CD14-positive monocyte (primary cell): Measurements from ENCODE around the gene EIF4E1B. TPM values are rescaled to one million over a fixed set of nuclear protein-coding genes. Genes with fewer than 3 reads are reported as not detected.

Source experiments
- DNase-seq, 3 donors: peaks; one replicate each; pipeline ENCODE4 v3.0.0-alpha.2; 2011 to 2022
- H2AFZ ChIP-seq: 2 replicates; pipeline ENCODE4 v1.6.0; 2012; ENCODE audit warnings: mild to moderate bottlenecking, low read depth, low read length, inconsistent platforms; ENCODE audit not compliant: insufficient read depth, poor library complexity, severe bottlenecking
- H3K27ac ChIP-seq, 2 donors: 1 replicate in 1 of 2; 2 replicates in 1 of 2; pipeline ENCODE4 v1.5.1; 2012 to 2013; ENCODE audit warnings: low read length in 2 of 2, control low read depth in 1 of 2, inconsistent platforms in 1 of 2, low read depth in 1 of 2, mild to moderate bottlenecking in 1 of 2
- H3K27me3 ChIP-seq, 2 donors: one replicate each; pipeline versions ENCODE4 v1.6.0 to v1.6.1; 2011 to 2013; ENCODE audit warnings: low read length in 2 of 2; ENCODE audit not compliant: control insufficient read depth in 2 of 2, insufficient read depth in 2 of 2
- H3K36me3 ChIP-seq, 2 donors: replicated peaks in 1 of 2; 1 replicate in 1 of 2; 2 replicates in 1 of 2; pipeline versions ENCODE4 v1.5.1 to v1.6.1; 2012 to 2013; ENCODE audit warnings: low read length in 2 of 2, control low read depth in 1 of 2, inconsistent platforms in 1 of 2, mild to moderate bottlenecking in 1 of 2; ENCODE audit not compliant: insufficient read depth in 2 of 2, control insufficient read depth in 1 of 2
- H3K4me1 ChIP-seq, 2 donors: 1 replicate in 1 of 2; 2 replicates in 1 of 2; pipeline versions ENCODE4 v1.5.1 to v1.6.1; 2012 to 2013; ENCODE audit warnings: low read length in 2 of 2, control low read depth in 1 of 2, inconsistent platforms in 1 of 2, mild to moderate bottlenecking in 1 of 2, moderate library complexity in 1 of 2; ENCODE audit not compliant: insufficient read depth in 2 of 2, control insufficient read depth in 1 of 2
- H3K4me2 ChIP-seq: replicated peaks from 2 replicates; pipeline ENCODE3; 2012; ENCODE audit warnings: low read length, moderate library complexity, mild to moderate bottlenecking; ENCODE audit not compliant: poor library complexity, severe bottlenecking; ENCODE audit errors: extremely low read depth
- H3K4me3 ChIP-seq, 3 experiments: fragments of 200-600 bp in 1 of 3; sonication (generic) in 1 of 3; replicated peaks in 1 of 3; 1 replicate in 2 of 3; 2 replicates in 1 of 3; pipeline ENCODE4 v1.5.1; 2011 to 2013; ENCODE audit warnings: low read length in 3 of 3, mild to moderate bottlenecking in 3 of 3, control low read depth in 2 of 3, low read depth in 2 of 3, inconsistent platforms in 1 of 3, moderate library complexity in 1 of 3
- H3K79me2 ChIP-seq: 2 replicates; pipeline ENCODE4 v1.6.0; 2012; ENCODE audit warnings: mild to moderate bottlenecking, control low read depth, inconsistent platforms, low read length, moderate library complexity; ENCODE audit not compliant: insufficient read depth
- H3K9ac ChIP-seq: 2 replicates; pipeline ENCODE4 v1.6.0; 2017; ENCODE audit warnings: low read length, mild to moderate bottlenecking; ENCODE audit not compliant: insufficient read depth, poor library complexity, severe bottlenecking
- H3K9me3 ChIP-seq, 2 donors: replicated peaks in 1 of 2; 1 replicate in 1 of 2; 2 replicates in 1 of 2; pipeline versions ENCODE4 v1.5.1 to v1.6.1; 2012 to 2013; ENCODE audit warnings: low read length in 2 of 2, control low read depth in 1 of 2; ENCODE audit not compliant: control insufficient read depth in 1 of 2, insufficient read depth in 1 of 2
- H4K20me1 ChIP-seq: 2 replicates; pipeline ENCODE4 v1.6.0; 2012; ENCODE audit warnings: mild to moderate bottlenecking, low read length, control low read depth, moderate library complexity; ENCODE audit not compliant: insufficient read depth
- H3K27ac Mint-ChIP-seq, 7 donors: one replicate each; pipeline ENCODE4 v1.8.0; 2020; ENCODE audit warnings: mild to moderate bottlenecking in 7 of 7, mixed read lengths in 7 of 7, moderate library complexity in 6 of 7, inconsistent platforms in 2 of 7
- H3K27me3 Mint-ChIP-seq, 3 donors: one replicate each; pipeline ENCODE4 v1.8.0; 2021 to 2022; ENCODE audit warnings: low read depth in 3 of 3, mild to moderate bottlenecking in 3 of 3, mixed read lengths in 3 of 3, moderate library complexity in 3 of 3, inconsistent platforms in 1 of 3
- H3K36me3 Mint-ChIP-seq, 2 donors: one replicate each; pipeline ENCODE4 v1.8.0; 2020; ENCODE audit warnings: mixed read lengths in 2 of 2, inconsistent platforms in 1 of 2, mild to moderate bottlenecking in 1 of 2
- H3K4me1 Mint-ChIP-seq: one replicate; pipeline ENCODE4 v1.8.0; 2020; ENCODE audit warnings: mild to moderate bottlenecking, mixed read lengths
- H3K4me3 Mint-ChIP-seq, 2 donors: one replicate each; pipeline ENCODE4 v1.8.0; 2020; ENCODE audit warnings: mild to moderate bottlenecking in 2 of 2, mixed read lengths in 2 of 2, moderate library complexity in 1 of 2
- H3K9me3 Mint-ChIP-seq, 7 donors: one replicate each; pipeline ENCODE4 v1.8.0; 2020 to 2022; ENCODE audit warnings: mixed read lengths in 7 of 7, mild to moderate bottlenecking in 6 of 7, moderate library complexity in 6 of 7, inconsistent platforms in 2 of 7
- CTCF ChIP-seq: fragments of 200-600 bp; IDR thresholded peaks from one replicate; pipeline ENCODE4 v1.8.0; 2022; ENCODE audit warnings: antibody characterized with exemption, mild to moderate bottlenecking
- WGBS: methylation state at CpG from one replicate; pipeline ENCODE4 v1.1.5; 2013; ENCODE audit warnings: missing lambda C conversion rate; ENCODE audit not compliant: insufficient coverage; 5-methylcytosine and 5-hydroxymethylcytosine counted together
- intact Hi-C, 2 donors: fragments of 100-400 bp; cut with micrococcal nuclease; formaldehyde crosslinking; loops; one replicate each; pipeline versions ENCODE4 v1.15.0 to v1.15.1; 2023
- polyA plus RNA-seq, 3 donors: library from polyadenylated mRNA; depleted of rRNA in 1 of 3; unstranded in 2 of 3; stranded (reverse) in 1 of 3; fragments of 300-500 nt in 2 of 3; fragments of >200 nt in 1 of 3; fragmentation: Illumina TruSeq in 2 of 3; gene quantifications; 1 replicate in 2 of 3; 2 replicates in 1 of 3; pipeline ENCODE4 v1.2.3, GENCODE V29; 2012 to 2021

Gene EIF4E1B
- polyA plus RNA-seq, 3 donors: not detected

DNA sequence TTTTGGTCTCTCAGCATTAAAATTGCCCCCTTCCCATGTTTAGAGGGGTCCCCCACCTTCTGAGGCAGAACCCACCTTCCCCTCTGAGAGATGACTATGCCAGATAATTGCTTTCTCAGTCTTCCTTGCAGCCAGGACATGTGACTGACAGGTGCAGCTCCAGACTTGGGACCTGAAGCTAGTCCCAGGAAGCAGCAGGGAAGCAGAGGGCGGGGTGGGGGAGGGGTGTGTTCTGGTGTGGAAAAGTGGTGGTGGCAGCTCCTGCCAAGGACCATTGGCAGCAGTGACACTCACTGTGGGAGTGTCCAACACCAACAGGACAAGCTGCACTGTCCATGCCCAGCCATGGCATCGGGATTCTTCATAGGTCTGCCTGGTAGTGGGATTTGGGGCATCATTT, 2.3 kb downstream of the EIF4E1B start:
- Histone ChIP-seq H3K36me3 (no peaks in the 10 kb centered on the region), H3K79me2 (no peaks in the 10 kb centered on the region), H3K9me3 (peaks cover 0 to 9% of the 10 kb centered on the region in 2 donors), H3K4me1 (peaks cover 0 to 5% of the 10 kb centered on the region in 2 donors), H3K27me3 (peaks cover 41 to 65% of the 10 kb centered on the region in 2 donors), H3K27ac (no peak overlapping the region), H2AFZ (no peak overlapping the region), H4K20me1 (no peaks in the 10 kb centered on the region), H3K9ac (no peak overlapping the region), H3K4me2 (no peak overlapping the region), H3K4me3 (no peak overlapping the region)
- peaks cover 0 to 4% of the 10 kb centered on the region in 2 donors for H3K36me3 Mint-ChIP-seq
- no peak for TF ChIP-seq CTCF
- peaks cover 66 to 83% (median 69%) of the 10 kb centered on the region in 3 donors for H3K27me3 Mint-ChIP-seq
- intact Hi-C loops: no loop called here
- H3K4me1 Mint-ChIP-seq: peaks cover 11% of the 10 kb centered on the region
- H3K4me3 Mint-ChIP-seq: peak overlapping the region in 1 of 2 donors; percentile 44
- WGBS: 72% methylated on average over 2 of the region's 2 CpGs
- H3K27ac Mint-ChIP-seq: peak overlapping the region in 1 of 7 donors; percentile 26
- DNase-seq: no peak
- peaks cover 0 to 17% (median 6%) of the 10 kb centered on the region in 7 donors for H3K9me3 Mint-ChIP-seq

- H3K4me1 ChIP-seq: peaks cover 0 to 5% of the 10 kb centered on the region in 2 donors
- H3K9ac ChIP-seq: no peak overlapping the region
- no peak overlapping the region for H3K27ac ChIP-seq
- Mint-ChIP-seq H3K4me1 (peaks cover 11% of the 10 kb centered on the region), H3K9me3 (peaks cover 0 to 17% (median 6%) of the 10 kb centered on the region in 7 donors), H3K36me3 (peaks cover 0 to 4% of the 10 kb centered on the region in 2 donors), H3K4me3 (peak overlapping the region in 1 of 2 donors; percentile 29), H3K27ac (no peak overlapping the region), H3K27me3 (peaks cover 58 to 74% (median 61%) of the 10 kb centered on the region in 3 donors)
- H3K27me3 ChIP-seq: peaks cover 37 to 56% of the 10 kb centered on the region in 2 donors
- no peaks in the 10 kb centered on the region for H3K36me3 ChIP-seq
- intact Hi-C loops: no loop called here
- no peak for DNase-seq
- no peaks in the 10 kb centered on the region for H3K79me2 ChIP-seq
- no peaks in the 10 kb centered on the region for H4K20me1 ChIP-seq
- H3K4me3 ChIP-seq: no peak overlapping the region
- H3K9me3 ChIP-seq: peaks cover 0 to 9% of the 10 kb centered on the region in 2 donors
- H2AFZ ChIP-seq: no peak overlapping the region
- H3K4me2 ChIP-seq: no peak overlapping the region
- no peak for TF ChIP-seq CTCF
- 12% methylated on average over 6 of the region's 6 CpGs for WGBS
Measured at GRCh38 chr5:176633598-176633997, 3.1 kb downstream of the EIF4E1B start.
